ENCODE results near the gene SPDYE4. TPM values are rescaled to one million over a fixed set of nuclear protein-coding genes. Genes with fewer than 3 reads are reported as not detected.

SPDYE4 gene
- total RNA-seq, 1 experiment from 2014 or later = not detected

- DNase-seq (ENCODE audit: low spot score) = no peak
Observed at GRCh38 chr17:8741366-8741765, 17.0 kb downstream of the SPDYE4 start.

DNA sequence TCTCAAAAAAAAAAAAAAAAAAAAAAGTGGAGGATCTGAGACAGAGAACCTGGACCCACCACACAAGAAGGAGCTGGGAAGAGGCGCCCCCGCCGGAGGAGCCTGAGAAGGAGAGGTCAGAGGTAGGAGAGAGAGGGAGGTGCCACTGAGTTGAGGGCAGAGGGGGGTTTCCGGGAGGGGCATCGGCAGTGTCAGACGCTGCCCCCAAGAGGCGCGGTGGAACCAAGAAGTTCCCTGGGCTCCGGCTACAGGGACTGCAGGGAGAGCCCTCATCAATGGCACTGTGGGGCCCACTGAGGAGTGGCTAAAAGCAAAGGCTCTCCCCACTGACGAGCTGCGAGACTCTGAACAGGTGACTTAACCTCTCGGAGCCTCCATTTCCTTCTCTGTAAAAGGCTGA, 17.9 kb downstream of the SPDYE4 start:
- DNase-seq (ENCODE audit: low spot score) = no peak

DNA sequence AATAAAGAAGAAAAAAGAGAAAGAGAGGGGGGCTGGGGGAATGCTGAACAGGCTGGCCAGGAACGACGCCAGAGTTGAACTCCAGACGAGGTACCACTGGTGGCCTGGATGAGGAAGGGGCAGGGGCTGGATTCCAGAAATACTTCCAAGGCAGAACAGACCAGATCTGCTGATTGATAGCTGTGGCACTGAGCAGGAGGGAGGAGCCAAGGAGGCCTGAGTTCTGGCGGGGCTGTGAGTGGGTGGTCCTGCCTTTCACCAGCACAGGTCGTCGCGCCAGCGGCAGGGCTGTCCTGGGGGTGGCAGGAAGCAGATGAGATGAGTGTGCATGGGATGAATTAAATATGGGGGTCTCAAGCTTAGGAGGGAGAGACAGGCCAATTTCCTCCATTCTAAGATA, 19.2 kb downstream of the SPDYE4 start:
- no peak for DNase-seq (ENCODE audit: low spot score)

DNA sequence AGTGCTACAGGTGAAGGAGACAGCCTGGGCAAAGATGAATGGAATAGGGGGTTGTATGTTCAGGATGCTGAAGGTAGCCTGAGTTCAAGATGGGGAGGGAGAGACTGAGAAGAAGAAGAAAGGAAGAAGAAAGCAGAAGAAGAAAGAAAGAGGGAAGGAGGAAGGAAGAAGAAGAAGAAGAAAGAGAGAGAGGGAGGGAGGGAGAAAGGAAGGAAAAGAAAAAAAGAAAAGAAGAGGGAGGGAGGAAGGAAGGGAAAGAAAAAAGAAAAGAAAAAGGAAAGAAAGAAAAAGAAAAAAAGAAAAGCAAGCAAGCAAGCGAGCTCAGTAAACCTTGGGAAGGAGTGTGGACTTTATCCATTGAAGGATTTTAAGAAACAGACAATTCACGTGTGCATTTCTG, 21.6 kb downstream of the SPDYE4 start:
- DNase-seq (ENCODE audit: low spot score) = no peak

- DNase-seq (ENCODE audit: low spot score) = no peak
Observed at GRCh38 chr17:8736362-8736761, 22.0 kb downstream of the SPDYE4 start.

DNA sequence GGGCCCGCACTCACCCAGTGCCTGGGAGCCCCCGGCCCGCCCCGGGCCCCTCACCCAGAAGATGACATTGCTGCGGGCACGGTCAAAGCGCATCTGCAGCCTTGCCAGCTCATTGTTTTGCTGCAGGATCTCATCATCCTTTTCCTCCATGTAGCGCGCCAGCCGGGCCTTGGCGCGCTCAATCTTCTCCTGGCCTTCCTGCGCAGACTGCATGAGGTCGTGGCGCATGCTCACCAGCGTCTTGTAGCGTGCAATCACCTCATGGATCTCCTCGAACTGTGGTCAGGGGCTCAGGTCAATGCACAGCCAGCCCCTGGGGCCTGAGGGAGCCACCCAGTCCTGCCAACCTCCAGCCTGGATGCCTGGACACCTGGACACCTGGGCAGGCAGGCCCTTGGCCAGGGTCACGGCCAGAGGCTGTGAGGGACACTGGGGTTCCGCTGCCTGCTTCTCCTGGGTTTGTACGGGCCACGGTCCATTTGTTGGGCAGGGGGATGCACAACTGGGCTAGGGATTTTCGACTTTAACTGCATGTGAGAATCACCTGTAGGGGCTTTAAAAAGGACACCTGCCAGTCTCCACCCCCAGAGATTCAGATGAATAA, 22.9 kb downstream of the SPDYE4 start:
- no peak for DNase-seq (ENCODE audit: low spot score)

DNA sequence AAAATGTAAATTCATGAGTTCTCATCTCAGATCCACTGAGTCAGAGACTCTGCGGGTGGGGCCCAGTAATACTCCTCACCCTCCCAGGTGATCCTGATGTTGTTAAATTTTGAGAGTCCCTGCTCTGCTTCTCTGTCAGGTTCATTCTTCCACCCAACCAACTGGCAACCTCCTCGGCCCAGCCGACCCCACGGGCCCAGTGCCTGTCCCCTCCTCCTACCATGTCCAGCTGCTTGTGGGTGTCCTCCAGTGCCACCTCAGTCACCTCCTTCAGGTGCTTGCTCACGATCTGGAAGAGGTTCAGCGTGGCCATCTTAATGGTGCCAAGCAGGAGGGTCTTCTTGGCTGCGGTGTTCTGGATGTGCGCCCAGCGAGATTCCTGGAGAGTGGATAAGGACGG, 23.5 kb downstream of the SPDYE4 start:
- DNase-seq (ENCODE audit: low spot score) = no peak

DNA sequence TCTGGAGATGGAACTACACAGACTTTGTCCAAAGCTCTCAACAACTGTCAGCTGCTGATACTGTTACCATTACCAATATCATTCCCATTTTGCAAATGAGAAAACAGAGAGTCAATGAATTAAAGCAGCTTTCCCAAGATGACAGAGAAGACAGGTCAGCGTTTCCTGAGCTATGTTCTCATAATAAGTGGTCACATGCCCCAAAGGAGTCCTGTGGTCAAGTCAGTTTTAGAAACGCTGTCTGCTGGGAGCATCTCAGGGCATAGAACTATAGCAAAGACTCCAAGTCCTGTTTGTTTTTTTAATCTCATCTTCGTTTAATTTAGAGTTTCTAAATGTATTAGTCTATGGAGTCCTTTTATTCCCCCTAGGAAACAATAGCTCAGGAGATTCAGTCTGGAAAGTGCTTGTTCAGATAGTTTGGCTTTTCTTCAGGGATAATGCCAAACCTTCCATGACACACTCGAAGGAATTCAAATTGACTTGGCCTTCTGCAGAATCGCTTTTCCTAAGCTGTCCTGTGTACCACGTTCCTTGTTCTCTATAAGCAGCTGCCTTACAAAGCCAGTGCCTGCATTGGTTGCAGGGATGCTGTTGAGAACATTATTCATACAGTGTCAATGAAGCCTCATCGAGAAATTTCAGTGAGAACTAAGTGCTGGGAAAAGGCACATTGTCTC, 25.8 kb downstream of the SPDYE4 start:
- DNase-seq (ENCODE audit: low spot score) = no peak

DNA sequence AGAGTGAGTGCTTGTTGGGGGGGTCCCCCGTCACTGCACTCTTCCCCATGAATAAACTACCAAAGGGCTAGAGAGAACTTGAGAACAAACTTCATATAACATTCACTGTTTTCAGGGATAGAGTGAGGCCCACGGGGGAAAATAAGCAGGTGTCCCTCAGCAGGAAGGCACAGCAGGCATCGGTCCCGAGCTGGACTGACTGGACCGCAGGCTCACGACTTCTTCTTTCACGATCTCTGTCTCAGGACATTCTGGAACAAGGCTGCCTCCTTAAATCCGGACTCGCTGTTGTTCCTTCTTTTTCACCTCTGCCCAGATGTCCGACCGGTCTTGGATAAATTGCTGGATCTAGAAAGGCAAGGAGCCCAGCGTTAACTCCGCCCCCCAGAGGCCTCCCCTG, 28.5 kb downstream of the SPDYE4 start:
- no peak for DNase-seq (ENCODE audit: low spot score)

GRCh38 chr17:8729421-8729820, 28.9 kb downstream of the SPDYE4 start:
- DNase-seq (ENCODE audit: low spot score) = no peak

DNA sequence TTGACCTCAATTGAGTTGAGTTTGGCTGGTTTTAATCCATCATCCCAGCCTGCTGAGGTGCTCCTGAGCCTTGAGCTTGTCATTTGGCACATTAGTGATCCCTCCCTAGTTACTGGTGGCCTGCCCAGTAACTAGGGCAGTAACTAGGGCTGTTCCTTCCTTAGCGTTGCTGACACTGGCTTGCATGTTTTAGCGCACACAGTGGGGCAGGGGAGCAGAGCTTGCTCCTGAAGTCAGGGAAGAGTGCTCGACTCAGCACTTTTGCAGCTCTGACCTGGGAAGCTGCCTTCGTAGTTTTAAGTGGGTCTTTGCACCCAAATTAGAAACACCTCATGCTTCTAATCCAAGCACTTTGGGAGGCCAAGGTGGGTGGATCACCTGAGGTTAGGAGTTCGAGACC, 29.4 kb downstream of the SPDYE4 start:
- no peak for DNase-seq (ENCODE audit: low spot score)

DNA sequence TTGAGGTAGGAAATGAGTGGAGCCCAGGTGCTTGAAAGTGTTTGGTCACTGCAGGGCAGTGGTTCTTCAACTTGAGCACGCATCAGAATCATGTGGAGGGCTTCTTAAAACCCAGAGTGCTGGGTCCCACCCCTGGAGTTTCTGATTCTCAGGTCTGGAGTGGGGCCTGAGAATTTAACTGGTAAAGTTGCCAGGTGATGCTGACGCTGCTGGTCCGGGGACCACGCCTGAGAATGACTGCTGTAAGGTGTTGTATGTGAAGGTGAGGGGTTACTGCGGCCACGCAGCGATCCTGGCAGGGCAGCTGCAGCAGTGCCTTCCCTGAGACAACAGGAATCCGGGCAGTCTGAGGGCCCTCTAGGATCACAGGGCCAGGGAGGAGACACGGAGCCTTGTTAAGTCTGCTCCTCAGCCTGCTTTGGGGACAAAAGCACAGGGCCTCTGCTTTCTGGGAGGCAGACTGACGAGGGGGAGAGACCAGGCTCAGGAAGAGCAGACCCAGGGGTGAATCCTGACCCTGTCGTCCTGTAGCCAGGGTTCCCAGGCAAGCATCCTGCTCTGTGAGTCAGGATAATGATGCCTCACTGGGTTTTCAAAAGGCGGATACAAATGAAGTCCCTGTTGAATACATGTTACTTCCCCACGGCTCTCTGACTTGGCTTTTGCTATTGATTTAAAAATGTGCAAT, 30.0 kb downstream of the SPDYE4 start:
- DNase-seq (ENCODE audit: low spot score) = no peak

DNA sequence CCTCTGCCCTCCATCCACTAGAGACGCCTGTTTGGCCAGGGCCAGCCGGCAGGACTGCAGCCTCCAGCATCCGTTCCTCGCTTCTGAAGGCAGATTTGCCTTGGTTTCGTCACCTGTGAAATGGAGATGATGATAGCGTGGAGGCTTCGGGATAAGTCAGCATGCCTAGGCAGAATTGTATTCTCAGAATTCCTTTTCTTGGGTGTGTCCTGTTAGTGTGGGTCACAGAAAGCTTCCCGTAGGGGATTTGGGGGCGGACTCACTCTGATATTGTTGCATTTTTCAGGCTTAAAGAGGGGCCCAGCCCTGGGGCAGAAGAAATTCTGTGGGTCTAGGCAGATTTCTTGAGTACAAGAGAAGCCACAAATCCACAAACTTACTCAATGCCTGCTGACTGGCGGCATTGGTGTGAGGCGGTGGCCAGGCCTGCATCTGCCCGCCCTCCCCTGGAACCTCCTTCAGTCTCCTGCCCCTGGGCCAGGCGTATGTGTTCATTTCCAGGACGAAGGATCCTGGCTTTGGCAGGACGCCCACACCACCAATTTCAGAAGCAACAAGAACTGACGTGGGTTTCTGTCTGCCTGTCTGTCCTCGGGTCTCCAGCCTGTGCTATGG, 31.3 kb downstream of the SPDYE4 start:
- DNase-seq (ENCODE audit: low spot score) = no peak

GRCh38 chr17:8725881-8726876, 32.2 kb downstream of the SPDYE4 start:
- no peak for DNase-seq (ENCODE audit: low spot score)

GRCh38 chr17:8724451-8724850, 33.9 kb downstream of the SPDYE4 start:
- no peak for DNase-seq (ENCODE audit: low spot score)

DNA sequence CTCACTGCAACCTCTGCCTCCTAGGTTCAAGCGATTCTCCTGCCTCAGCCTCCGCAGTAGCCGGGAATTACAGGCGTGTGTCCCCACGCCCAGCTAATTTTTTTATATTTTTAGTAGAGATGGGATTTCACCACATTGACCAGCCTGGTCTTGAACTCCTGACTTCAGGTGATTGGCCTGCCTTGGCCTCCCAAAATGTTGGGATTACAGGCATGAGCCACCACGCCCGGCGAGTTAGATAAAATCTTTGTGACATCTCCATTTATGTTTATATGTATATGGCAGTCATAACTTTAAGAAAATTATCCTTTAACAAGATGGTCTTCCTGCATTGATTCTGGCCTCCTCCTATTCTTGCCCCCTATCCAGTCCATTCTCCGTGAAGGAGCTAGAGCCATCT, 37.8 kb downstream of the SPDYE4 start:
- no peak for DNase-seq (ENCODE audit: low spot score)

DNA sequence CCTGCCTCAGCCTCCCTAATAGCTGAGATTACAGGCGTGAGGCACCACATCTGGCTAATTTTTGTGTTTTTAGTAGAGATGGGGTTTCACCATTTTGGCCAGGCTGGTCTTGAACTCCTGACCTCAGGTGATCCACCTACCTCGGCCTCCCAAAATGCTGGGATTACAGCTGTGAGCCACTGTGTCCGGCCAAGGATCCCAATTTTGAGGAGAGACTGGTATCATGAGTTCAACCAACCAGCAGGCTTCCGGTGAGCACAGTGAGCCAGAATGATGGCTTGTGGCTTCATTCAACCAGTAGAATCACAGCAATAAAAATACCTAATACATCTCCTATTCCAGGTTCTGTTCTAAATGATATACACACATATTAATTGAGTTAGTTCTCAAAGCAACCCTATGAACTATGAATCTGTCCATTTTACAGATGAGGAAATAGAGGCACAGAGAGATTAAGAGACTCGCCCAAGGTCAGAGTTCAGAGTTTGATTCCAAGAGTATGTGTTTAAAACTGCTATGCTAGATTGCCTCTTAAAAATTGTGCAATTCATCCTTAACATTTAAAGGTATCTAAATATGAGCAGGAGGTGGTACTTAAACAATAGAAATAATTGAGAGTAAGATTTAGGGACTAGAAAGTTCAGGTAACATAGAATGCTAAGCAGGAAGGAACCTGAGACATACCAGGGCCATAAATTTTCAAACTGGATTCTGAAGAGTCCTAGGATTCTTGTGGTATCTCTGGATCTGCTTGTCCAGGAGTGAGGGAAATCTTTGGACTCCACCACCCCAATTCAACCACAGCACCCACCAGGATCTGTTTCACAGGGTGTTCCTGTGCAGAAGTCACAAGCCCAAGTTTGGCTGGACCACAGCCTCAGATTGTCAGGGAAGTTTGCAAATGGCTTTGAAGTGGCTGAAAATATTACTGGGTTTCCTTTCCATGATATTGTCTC, 38.8 kb downstream of the SPDYE4 start:
- DNase-seq (ENCODE audit: low spot score) = no peak

GRCh38 chr17:8718001-8718563, 40.3 kb downstream of the SPDYE4 start:
- no peak for DNase-seq (ENCODE audit: low spot score)

- DNase-seq (ENCODE audit: low spot score) = no peak
Observed at GRCh38 chr17:8713878-8714277, 44.5 kb downstream of the SPDYE4 start.

- DNase-seq (ENCODE audit: low spot score) = no peak
Observed at GRCh38 chr17:8713315-8713714, 45.0 kb downstream of the SPDYE4 start.

All from A172 (cell line).